ENCODE results near the gene CLTCL1.

Gene CLTCL1

GRCh38 chr22:19234126-19234896 lies 57.2 kb downstream of the CLTCL1 start:
- no peak for DNase-seq (ENCODE audit: low spot score in 2 of 2)
- no peaks in the 10 kb centered on the region for H3K9me3 Mint-ChIP-seq
- no peak overlapping the region for H3K27ac Mint-ChIP-seq (ENCODE audit: low read depth)

GRCh38 chr22:19233189-19233661 lies 58.3 kb downstream of the CLTCL1 start:
- ATAC-seq (replicated peaks; ENCODE audit: extremely low read depth, poor library complexity, severe bottlenecking) (no peak), DNase-seq (ENCODE audit: low spot score in 2 of 2) (no peak)
- no peaks in the 10 kb centered on the region for H3K4me1 Mint-ChIP-seq
- H3K27ac Mint-ChIP-seq (ENCODE audit: low read depth) = no peak overlapping the region
- H3K4me3 Mint-ChIP-seq = no peak overlapping the region
- no peaks in the 10 kb centered on the region for H3K36me3 Mint-ChIP-seq (ENCODE audit: insufficient read depth)
- peaks cover 55% of the 10 kb centered on the region for H3K27me3 Mint-ChIP-seq
- no peaks in the 10 kb centered on the region for H3K9me3 Mint-ChIP-seq

More at GRCh38 chr22:19234126-19234896, 57.2 kb downstream of the CLTCL1 start:
- Mint-ChIP-seq H3K4me1 (no peaks in the 10 kb centered on the region), H3K36me3 (ENCODE audit: insufficient read depth) (no peaks in the 10 kb centered on the region), H3K27me3 (peaks cover 55% of the 10 kb centered on the region), H3K4me3 (no peak overlapping the region)
- ATAC-seq (replicated peaks; ENCODE audit: extremely low read depth, poor library complexity, severe bottlenecking) = no peak

GRCh38 chr22:19232623-19233022 lies 58.9 kb downstream of the CLTCL1 start:
- H3K4me1 Mint-ChIP-seq = no peaks in the 10 kb centered on the region
- H3K9me3 Mint-ChIP-seq = no peaks in the 10 kb centered on the region
- no peak overlapping the region for H3K4me3 Mint-ChIP-seq
- H3K27ac Mint-ChIP-seq (ENCODE audit: low read depth) = no peak overlapping the region
- no peak for ATAC-seq (replicated peaks; ENCODE audit: extremely low read depth, poor library complexity, severe bottlenecking)
- H3K27me3 Mint-ChIP-seq = peaks cover 55% of the 10 kb centered on the region
- no peaks in the 10 kb centered on the region for H3K36me3 Mint-ChIP-seq (ENCODE audit: insufficient read depth)
- DNase-seq (ENCODE audit: low spot score in 2 of 2) = no peak

- ATAC-seq (replicated peaks; ENCODE audit: extremely low read depth, poor library complexity, severe bottlenecking) (no peak), DNase-seq (ENCODE audit: low spot score in 2 of 2) (no peak)
- no peaks in the 10 kb centered on the region for H3K9me3 Mint-ChIP-seq
- H3K36me3 Mint-ChIP-seq (ENCODE audit: insufficient read depth) = no peaks in the 10 kb centered on the region
- no peak overlapping the region for H3K27ac Mint-ChIP-seq (ENCODE audit: low read depth)
- no peak overlapping the region for H3K4me3 Mint-ChIP-seq
- peaks cover 48% of the 10 kb centered on the region for H3K27me3 Mint-ChIP-seq
- no peaks in the 10 kb centered on the region for H3K4me1 Mint-ChIP-seq
Observed at GRCh38 chr22:19231986-19232385, 59.5 kb downstream of the CLTCL1 start.

GRCh38 chr22:19229600-19229999 lies 61.9 kb downstream of the CLTCL1 start:
- no peaks in the 10 kb centered on the region for H3K9me3 Mint-ChIP-seq
- ATAC-seq (replicated peaks; ENCODE audit: extremely low read depth, poor library complexity, severe bottlenecking) = no peak
- no peaks in the 10 kb centered on the region for H3K4me1 Mint-ChIP-seq
- no peak overlapping the region for H3K27ac Mint-ChIP-seq (ENCODE audit: low read depth)
- H3K27me3 Mint-ChIP-seq = peaks cover 25% of the 10 kb centered on the region
- H3K4me3 Mint-ChIP-seq = no peak overlapping the region
- no peaks in the 10 kb centered on the region for H3K36me3 Mint-ChIP-seq (ENCODE audit: insufficient read depth)
- no peak for DNase-seq (ENCODE audit: low spot score in 2 of 2)

- Mint-ChIP-seq H3K4me1 (no peaks in the 10 kb centered on the region), H3K27ac (ENCODE audit: low read depth) (no peak overlapping the region), H3K27me3 (peaks cover 12% of the 10 kb centered on the region), H3K9me3 (no peaks in the 10 kb centered on the region), H3K4me3 (no peak overlapping the region), H3K36me3 (ENCODE audit: insufficient read depth) (no peaks in the 10 kb centered on the region)
- ATAC-seq (replicated peaks; ENCODE audit: extremely low read depth, poor library complexity, severe bottlenecking) (no peak), DNase-seq (ENCODE audit: low spot score in 2 of 2) (no peak)
Observed at GRCh38 chr22:19228179-19228578, 63.3 kb downstream of the CLTCL1 start.

- no peak overlapping the region for H3K4me3 Mint-ChIP-seq
- H3K27me3 Mint-ChIP-seq = peaks cover 12% of the 10 kb centered on the region
- H3K36me3 Mint-ChIP-seq (ENCODE audit: insufficient read depth) = no peaks in the 10 kb centered on the region
Observed at GRCh38 chr22:19226428-19226827, 65.1 kb downstream of the CLTCL1 start.

GRCh38 chr22:19225560-19225959 lies 66.0 kb downstream of the CLTCL1 start:
- no peak overlapping the region for H3K4me3 Mint-ChIP-seq

More at GRCh38 chr22:19226428-19226827, 65.1 kb downstream of the CLTCL1 start:
- DNase-seq (ENCODE audit: low spot score in 2 of 2) = no peak
- Mint-ChIP-seq H3K27ac (ENCODE audit: low read depth) (no peak overlapping the region), H3K9me3 (no peaks in the 10 kb centered on the region), H3K4me1 (no peaks in the 10 kb centered on the region)
- ATAC-seq (replicated peaks; ENCODE audit: extremely low read depth, poor library complexity, severe bottlenecking) = no peak

GRCh38 chr22:19224985-19225384 lies 66.5 kb downstream of the CLTCL1 start:
- H3K36me3 Mint-ChIP-seq (ENCODE audit: insufficient read depth) = peaks cover 3% of the 10 kb centered on the region
- H3K4me3 Mint-ChIP-seq = no peak overlapping the region
- H3K4me1 Mint-ChIP-seq = no peaks in the 10 kb centered on the region
- DNase-seq (ENCODE audit: low spot score in 2 of 2) (no peak), ATAC-seq (replicated peaks; ENCODE audit: extremely low read depth, poor library complexity, severe bottlenecking) (no peak)
- peaks cover 2% of the 10 kb centered on the region for H3K27me3 Mint-ChIP-seq
- no peak overlapping the region for H3K27ac Mint-ChIP-seq (ENCODE audit: low read depth)
- no peaks in the 10 kb centered on the region for H3K9me3 Mint-ChIP-seq

More at GRCh38 chr22:19225560-19225959, 66.0 kb downstream of the CLTCL1 start:
- Mint-ChIP-seq H3K36me3 (ENCODE audit: insufficient read depth) (peaks cover 2% of the 10 kb centered on the region), H3K27me3 (peaks cover 8% of the 10 kb centered on the region), H3K4me1 (no peaks in the 10 kb centered on the region), H3K27ac (ENCODE audit: low read depth) (no peak overlapping the region), H3K9me3 (no peaks in the 10 kb centered on the region)
- no peak for DNase-seq (ENCODE audit: low spot score in 2 of 2)
- ATAC-seq (replicated peaks; ENCODE audit: extremely low read depth, poor library complexity, severe bottlenecking) = no peak

GRCh38 chr22:19224557-19224956 lies 67.0 kb downstream of the CLTCL1 start:
- no peak for DNase-seq (ENCODE audit: low spot score in 2 of 2)
- Mint-ChIP-seq H3K27ac (ENCODE audit: low read depth) (no peak overlapping the region), H3K36me3 (ENCODE audit: insufficient read depth) (peaks cover 3% of the 10 kb centered on the region), H3K4me3 (no peak overlapping the region), H3K4me1 (no peaks in the 10 kb centered on the region), H3K27me3 (no peaks in the 10 kb centered on the region), H3K9me3 (no peaks in the 10 kb centered on the region)
- ATAC-seq (replicated peaks; ENCODE audit: extremely low read depth, poor library complexity, severe bottlenecking) = no peak

GRCh38 chr22:19223617-19224016 lies 67.9 kb downstream of the CLTCL1 start:
- ATAC-seq (replicated peaks; ENCODE audit: extremely low read depth, poor library complexity, severe bottlenecking) (no peak), DNase-seq (ENCODE audit: low spot score in 2 of 2) (no peak)
- no peaks in the 10 kb centered on the region for H3K4me1 Mint-ChIP-seq
- peaks cover 3% of the 10 kb centered on the region for H3K36me3 Mint-ChIP-seq (ENCODE audit: insufficient read depth)
- no peak overlapping the region for H3K27ac Mint-ChIP-seq (ENCODE audit: low read depth)
- no peaks in the 10 kb centered on the region for H3K9me3 Mint-ChIP-seq
- H3K27me3 Mint-ChIP-seq = no peaks in the 10 kb centered on the region
- no peak overlapping the region for H3K4me3 Mint-ChIP-seq

GRCh38 chr22:19223110-19223509 lies 68.4 kb downstream of the CLTCL1 start:
- no peaks in the 10 kb centered on the region for H3K27me3 Mint-ChIP-seq

GRCh38 chr22:19222242-19223005 lies 69.1 kb downstream of the CLTCL1 start:
- DNase-seq (ENCODE audit: low spot score in 2 of 2) (no peak), ATAC-seq (replicated peaks; ENCODE audit: extremely low read depth, poor library complexity, severe bottlenecking) (no peak)
- no peaks in the 10 kb centered on the region for H3K27me3 Mint-ChIP-seq
- H3K4me3 Mint-ChIP-seq = no peak overlapping the region
- no peaks in the 10 kb centered on the region for H3K9me3 Mint-ChIP-seq
- peaks cover 3% of the 10 kb centered on the region for H3K36me3 Mint-ChIP-seq (ENCODE audit: insufficient read depth)
- no peaks in the 10 kb centered on the region for H3K4me1 Mint-ChIP-seq
- no peak overlapping the region for H3K27ac Mint-ChIP-seq (ENCODE audit: low read depth)

More at GRCh38 chr22:19223110-19223509, 68.4 kb downstream of the CLTCL1 start:
- Mint-ChIP-seq H3K27ac (ENCODE audit: low read depth) (no peak overlapping the region), H3K36me3 (ENCODE audit: insufficient read depth) (peaks cover 3% of the 10 kb centered on the region), H3K4me1 (no peaks in the 10 kb centered on the region), H3K9me3 (no peaks in the 10 kb centered on the region), H3K4me3 (no peak overlapping the region)
- DNase-seq (ENCODE audit: low spot score in 2 of 2) = no peak
- no peak for ATAC-seq (replicated peaks; ENCODE audit: extremely low read depth, poor library complexity, severe bottlenecking)

All from central memory CD8-positive, alpha-beta T cell (primary cell).